Coronary artery (tissue), 2 donors: ENCODE measurements around the gene PCSK2.
A peak's percentile ranks its signal among the peaks of the same experiment; 100 is the strongest.

Source experiments
- DNase-seq: peaks from one replicate; pipeline ENCODE4 v3.0.0-alpha.2; 2017; ENCODE audit warnings: low spot score
- H3K27ac ChIP-seq, 2 donors: fragments of 200-600 bp; sonication (generic); one replicate each; pipeline ENCODE4 v1.5.1; 2016 to 2019
- H3K4me3 ChIP-seq: fragments of 200-600 bp; sonication (generic); 2 replicates; pipeline ENCODE4 v1.5.1; 2016; ENCODE audit warnings: mild to moderate bottlenecking, moderate library complexity
- CTCF ChIP-seq: fragments of 200-600 bp; sonication (generic); IDR thresholded peaks from one replicate; pipeline ENCODE4 v1.5.1; 2019; ENCODE audit warnings: antibody characterized with exemption

The PCSK2 gene

GRCh38 chr20:17499041-17499440, 272.2 kb downstream of the PCSK2 start:
- no peak for DNase-seq
- TF ChIP-seq CTCF = no peak
- no peak overlapping the region for H3K27ac ChIP-seq

GRCh38 chr20:17500271-17500670, 273.4 kb downstream of the PCSK2 start:
- DNase-seq = peak; percentile 17
- Histone ChIP-seq H3K4me3 (no peak overlapping the region), H3K27ac (no peak overlapping the region)
- TF ChIP-seq CTCF = no peak

More at GRCh38 chr20:17499041-17499440, 272.2 kb downstream of the PCSK2 start:
- no peak overlapping the region for H3K4me3 ChIP-seq

DNA sequence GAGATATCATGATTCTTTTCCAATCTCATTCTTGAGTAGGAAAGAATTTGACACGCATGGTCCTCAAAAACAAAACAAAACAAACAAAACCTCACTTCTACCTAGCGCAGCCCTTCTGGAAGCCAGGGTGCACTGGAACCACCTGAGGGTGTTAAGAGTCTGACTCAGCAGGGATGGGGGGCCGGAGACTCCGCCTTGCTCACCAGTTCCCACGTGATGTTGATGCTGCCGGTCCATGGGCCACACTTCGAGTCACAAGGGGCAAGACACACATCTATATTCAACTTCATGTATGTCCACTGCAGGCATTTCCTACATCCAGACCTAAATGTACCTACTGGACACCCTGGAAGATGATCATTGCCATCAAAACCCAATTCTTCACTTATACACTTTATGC, 274.0 kb downstream of the PCSK2 start:
- TF ChIP-seq CTCF = no peak
- H3K4me3 ChIP-seq = no peak overlapping the region
- no peak overlapping the region for H3K27ac ChIP-seq
- DNase-seq = peak; percentile 65

GRCh38 chr20:17501701-17502100, 274.9 kb downstream of the PCSK2 start:
- no peak overlapping the region for H3K4me3 ChIP-seq
- H3K27ac ChIP-seq = no peak overlapping the region
- DNase-seq = peak; percentile 53
- no peak for TF ChIP-seq CTCF

DNA sequence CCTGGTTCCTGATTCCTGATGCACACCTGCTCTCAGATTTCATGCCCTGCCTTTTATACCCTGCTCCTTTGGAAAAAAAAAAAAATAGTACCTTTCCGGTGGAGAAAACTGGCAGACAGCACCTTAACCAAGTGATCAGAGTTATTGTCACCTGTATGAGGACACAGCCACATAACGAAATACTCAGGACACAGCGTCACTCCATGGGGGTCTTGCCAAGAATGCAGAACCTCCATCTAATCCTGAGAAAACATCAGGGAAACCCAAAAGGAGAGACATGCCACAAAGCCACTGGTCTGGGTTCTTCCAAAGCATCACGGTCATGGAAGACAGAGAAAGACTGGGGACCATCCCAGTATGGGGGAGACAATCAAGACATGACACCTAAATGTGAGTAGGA, 275.3 kb downstream of the PCSK2 start:
- TF ChIP-seq CTCF = no peak
- Histone ChIP-seq H3K27ac (no peak overlapping the region), H3K4me3 (no peak overlapping the region)
- peak; percentile 45 for DNase-seq

- H3K27ac ChIP-seq = no peak overlapping the region
- TF ChIP-seq CTCF = no peak
- peak; percentile 53 for DNase-seq
- H3K4me3 ChIP-seq = no peak overlapping the region
Measured at GRCh38 chr20:17503301-17504065, 276.6 kb downstream of the PCSK2 start.
